ENCODE measurements around the gene MISP3. TPM values are rescaled to one million over a fixed set of nuclear protein-coding genes. Genes with fewer than 3 reads are reported as not detected.
A peak's percentile ranks its signal among the peaks of the same experiment; 100 is the strongest.

The MISP3 gene
- total and polyA plus RNA-seq, 7 experiments from 2014 or later: 0.18 to 1.9 (median 0.81) TPM

DNA sequence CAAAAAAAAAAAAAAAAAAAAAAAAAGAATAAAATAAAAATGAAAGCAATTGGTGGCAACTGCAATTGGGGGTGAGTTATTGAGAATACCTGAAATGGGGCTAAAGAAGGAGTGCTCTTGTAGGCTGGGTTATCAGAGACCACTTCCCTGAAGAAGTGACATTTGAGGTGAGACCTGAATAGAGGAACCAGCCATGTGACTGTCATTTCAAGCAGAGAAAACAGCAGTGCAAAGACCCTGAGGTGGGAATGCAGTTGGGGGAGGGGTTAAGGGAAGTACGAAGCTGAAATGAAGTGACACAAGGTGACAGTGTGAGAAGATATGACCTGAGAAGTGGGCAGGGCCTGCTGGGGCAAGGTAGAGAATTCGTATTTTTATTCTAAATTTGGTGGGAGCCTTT, 6.5 kb upstream of the MISP3 start:
- ATAC-seq (no peak), DNase-seq (no peak)
- H3K36me3 ChIP-seq (ENCODE audit: control insufficient read depth in 2 of 3, insufficient read depth in 3 of 3, low read length in 3 of 3): no peaks in the 10 kb centered on the region
- H3K4me3 ChIP-seq (ENCODE audit: low read length): no peak overlapping the region
- no peaks in the 10 kb centered on the region for H3K27me3 ChIP-seq (ENCODE audit: control insufficient read depth in 2 of 2, insufficient read depth in 2 of 2, low read length in 2 of 2)
- Mint-ChIP-seq H3K27me3 (peaks cover 0 to 18% (median 3%) of the 10 kb centered on the region in 5 donors), H3K27ac (peak overlapping the region in 1 of 9 donors; percentile 2), H3K4me1 (peaks cover 0 to 2% (median 0%) of the 10 kb centered on the region in 7 donors), H3K4me3 (no peak overlapping the region), H3K36me3 (no peaks in the 10 kb centered on the region), H3K9me3 (peaks cover 0 to 1% (median 0%) of the 10 kb centered on the region in 11 donors)
- POLR2A ChIA-PET: interaction anchor here (0.6 to 0.7 kb wide), 3 partner anchors 25 to 114 kb away, joined by 3 read pairs; partner anchors contain the start of gene DCAF15
- no peaks in the 10 kb centered on the region for H3K4me1 ChIP-seq (ENCODE audit: control insufficient read depth in 2 of 2, insufficient read depth in 2 of 2, low read length in 2 of 2)
- no peaks in the 10 kb centered on the region for H3K9me3 ChIP-seq (ENCODE audit: control insufficient read depth in 2 of 3, low read length in 3 of 3)
- H3K27ac ChIP-seq (ENCODE audit: low read depth, low read length): no peak overlapping the region
- intact Hi-C loops (cut with micrococcal nuclease): no loop called here
- CTCF ChIA-PET: no interaction called here

DNA sequence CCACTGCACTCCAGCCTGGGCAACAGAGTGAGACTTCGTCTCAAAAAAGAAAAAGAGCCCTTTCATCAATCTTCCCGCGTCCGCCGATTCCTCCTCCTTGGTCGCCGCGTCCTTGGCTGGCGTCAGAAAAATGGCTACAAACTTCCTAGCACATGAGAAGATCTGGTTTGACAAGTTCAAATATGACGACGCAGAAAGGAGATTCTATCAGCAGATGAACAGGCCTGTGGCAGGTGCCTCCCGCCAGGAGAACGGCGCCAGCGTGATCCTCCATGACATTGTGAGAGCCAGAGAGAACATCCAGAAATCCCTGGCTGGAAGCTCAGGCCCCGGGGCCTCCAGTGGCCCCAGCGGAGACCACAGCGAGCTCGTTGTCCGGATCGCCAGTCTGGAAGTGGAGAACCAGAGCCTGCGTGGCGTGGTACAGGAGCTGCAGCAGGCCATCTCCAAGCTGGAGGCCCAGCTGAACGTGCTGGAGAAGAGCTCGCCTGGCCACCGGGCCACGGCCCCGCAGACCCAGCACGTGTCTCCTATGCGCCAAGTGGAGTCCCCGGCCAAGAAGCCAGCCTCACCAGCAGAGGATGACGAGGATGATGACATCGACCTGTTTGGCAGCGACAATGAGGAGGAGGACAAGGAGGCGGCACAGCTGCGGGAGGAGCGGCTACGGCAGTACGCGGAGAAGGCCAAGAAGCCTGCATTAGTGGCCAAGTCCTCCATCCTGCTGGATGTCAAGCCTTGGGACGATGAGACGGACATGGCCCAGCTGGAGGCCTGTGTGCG, 2.1 kb upstream of the MISP3 start:
- intact Hi-C loops (cut with micrococcal nuclease): loop anchor here (5.0 kb wide), 2 partner anchors 63 to 617 kb away; partner anchors contain the start of gene RFX1 (in 2 of the 2)
- Mint-ChIP-seq H3K4me1 (peaks cover 7 to 20% (median 11%) of the 10 kb centered on the region in 7 donors), H3K9me3 (peaks cover 0 to 1% (median 0%) of the 10 kb centered on the region in 11 donors), H3K4me3 (peak overlapping the region in 5 of 10 donors; percentile 9 to 67 (median 30)), H3K36me3 (no peaks in the 10 kb centered on the region), H3K27me3 (peaks cover 0 to 13% (median 0%) of the 10 kb centered on the region in 5 donors), H3K27ac (peak overlapping the region in 2 of 9 donors; percentile 28 to 51)
- Histone ChIP-seq H3K27me3 (ENCODE audit: control insufficient read depth in 2 of 2, insufficient read depth in 2 of 2, low read length in 2 of 2) (no peaks in the 10 kb centered on the region), H3K4me1 (ENCODE audit: control insufficient read depth in 2 of 2, insufficient read depth in 2 of 2, low read length in 2 of 2) (peaks cover 9 to 18% of the 10 kb centered on the region in 2 donors), H3K27ac (ENCODE audit: low read depth, low read length) (no peak overlapping the region), H3K9me3 (ENCODE audit: control insufficient read depth in 2 of 3, low read length in 3 of 3) (no peaks in the 10 kb centered on the region), H3K36me3 (ENCODE audit: control insufficient read depth in 2 of 3, insufficient read depth in 3 of 3, low read length in 3 of 3) (no peaks in the 10 kb centered on the region), H3K4me3 (ENCODE audit: low read length) (no peak overlapping the region)
- POLR2A ChIA-PET: interaction anchor here (1.9 kb wide), 1 partner anchor 188 kb away, joined by 4 read pairs; no protein-coding TSS in a partner anchor
- no peak for ATAC-seq
- DNase-seq: no peak
- CTCF ChIA-PET: interaction anchor here (0.8 to 3.8 kb wide), 4 partner anchors 11 to 190 kb away, joined by 3 to 22 read pairs (median 10); no protein-coding TSS in a partner anchor

DNA sequence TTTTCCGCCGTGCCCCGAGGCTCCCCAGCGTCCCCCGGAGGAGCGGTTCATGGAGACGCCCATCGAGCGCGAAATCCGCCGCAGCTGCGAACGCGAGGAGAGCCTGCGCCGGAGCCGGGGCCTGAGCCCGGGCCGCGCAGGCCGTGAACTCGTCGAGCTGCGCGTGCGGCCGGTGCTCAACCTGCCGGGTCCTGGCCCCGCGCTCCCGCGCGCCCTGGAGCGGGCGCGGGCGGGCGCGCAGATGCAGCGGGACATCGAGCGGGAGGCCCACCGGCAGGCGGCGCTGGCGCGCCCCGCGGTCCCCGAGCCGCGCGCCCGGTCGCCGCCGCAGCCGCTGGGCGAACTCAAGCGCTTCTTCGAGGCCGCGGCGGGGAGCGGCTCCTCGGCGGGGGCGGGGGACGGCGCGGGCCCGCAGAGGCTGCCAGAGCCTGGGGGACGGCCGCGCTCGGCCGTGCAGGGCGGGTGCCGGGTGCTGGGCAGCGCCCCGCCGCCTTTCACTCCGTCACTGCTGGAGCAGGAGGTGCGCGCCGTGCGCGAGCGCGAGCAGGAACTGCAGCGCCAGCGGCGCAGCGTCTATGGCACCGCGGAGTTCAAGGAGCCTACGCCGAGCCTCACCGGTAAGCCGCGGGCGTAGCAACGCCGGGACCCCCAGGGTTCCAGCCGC, 807 bp downstream of the MISP3 start:
- peak overlapping the region in 7 of 9 donors; percentile 62 to 89 (median 78) for H3K27ac Mint-ChIP-seq
- no peaks in the 10 kb centered on the region for H3K36me3 ChIP-seq (ENCODE audit: control insufficient read depth in 2 of 3, insufficient read depth in 3 of 3, low read length in 3 of 3)
- H3K9me3 ChIP-seq (ENCODE audit: control insufficient read depth in 2 of 3, low read length in 3 of 3): no peaks in the 10 kb centered on the region
- peak overlapping the region; percentile 87 to 99 (median 93) for H3K4me3 Mint-ChIP-seq
- POLR2A ChIA-PET: interaction anchor here (0.6 to 2.5 kb wide), 8 partner anchors 16 to 194 kb away, joined by 3 to 10 read pairs (median 3); partner anchors contain the start of genes ASF1B, IL27RA and PRKACA
- peaks cover 9 to 18% of the 10 kb centered on the region in 2 donors for H3K4me1 ChIP-seq (ENCODE audit: control insufficient read depth in 2 of 2, insufficient read depth in 2 of 2, low read length in 2 of 2)
- CTCF ChIA-PET: interaction anchor here (0.5 to 3.8 kb wide), 14 partner anchors 8 to 1097 kb away, joined by 3 to 22 read pairs (median 4); partner anchors contain the start of gene ASF1B
- H3K4me1 Mint-ChIP-seq: peaks cover 7 to 24% (median 10%) of the 10 kb centered on the region in 7 donors
- peak; percentile 86 for ATAC-seq
- no peaks in the 10 kb centered on the region for H3K36me3 Mint-ChIP-seq
- no peaks in the 10 kb centered on the region for H3K27me3 ChIP-seq (ENCODE audit: control insufficient read depth in 2 of 2, insufficient read depth in 2 of 2, low read length in 2 of 2)
- peak; percentile 65 to 91 (median 87) for DNase-seq
- peak overlapping the region; percentile 91 for H3K4me3 ChIP-seq (ENCODE audit: low read length)
- peaks cover 0 to 1% (median 0%) of the 10 kb centered on the region in 11 donors for H3K9me3 Mint-ChIP-seq
- peaks cover 0 to 10% (median 0%) of the 10 kb centered on the region in 5 donors for H3K27me3 Mint-ChIP-seq
- peak overlapping the region; percentile 50 for H3K27ac ChIP-seq (ENCODE audit: low read depth, low read length)
- intact Hi-C loops (cut with micrococcal nuclease): loop anchor here (1.0 to 5.0 kb wide), 9 partner anchors 8 to 614 kb away; partner anchors contain the start of genes RFX1 (in 2 of the 2), ASF1B (in 1 of the 2) and SAMD1 (in 1 of the 2)

DNA sequence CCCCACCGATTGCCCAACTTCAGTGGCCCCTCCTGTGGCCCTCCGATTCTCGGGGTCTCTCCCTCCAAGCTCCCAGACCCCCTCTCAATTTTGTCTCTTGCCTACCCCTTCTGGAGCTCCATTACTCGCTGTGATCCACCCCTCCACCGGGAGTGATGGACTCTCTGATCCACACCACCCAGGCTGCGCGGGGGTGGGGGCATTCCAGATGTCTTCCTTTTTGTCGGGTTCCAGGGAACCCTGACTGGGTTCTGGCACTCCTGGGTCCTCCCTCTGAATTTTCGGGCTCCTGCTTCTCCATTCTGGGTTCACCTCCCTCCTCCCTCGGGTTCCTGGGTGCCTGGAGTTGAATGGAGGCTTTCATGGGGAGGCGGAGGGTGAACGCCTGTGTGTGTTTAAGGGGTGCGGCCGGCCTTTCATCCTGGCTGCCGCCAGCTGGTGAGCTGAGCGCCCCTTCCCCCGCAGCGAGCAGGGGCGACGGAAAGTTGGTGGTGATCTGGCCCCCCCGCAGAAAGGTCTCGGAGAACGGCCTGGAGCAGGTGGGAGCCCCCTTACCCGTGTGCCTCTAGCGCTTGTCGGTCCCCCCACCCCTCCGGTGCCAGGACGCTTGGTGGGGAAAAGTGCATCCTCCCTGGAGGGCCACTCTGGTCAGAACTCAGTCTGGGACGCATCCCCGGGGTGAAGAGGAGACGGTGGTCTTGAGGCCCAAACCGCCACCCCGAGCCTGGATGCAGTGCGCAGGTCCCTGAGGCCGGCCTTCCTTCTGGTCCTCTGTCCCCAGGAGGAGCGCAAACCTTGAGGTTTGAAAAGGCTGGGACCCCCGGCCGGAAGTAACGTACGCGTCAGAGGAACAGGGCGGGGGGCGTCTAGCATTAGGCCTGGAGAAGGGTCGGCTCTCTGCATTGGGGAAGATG, 1.6 kb downstream of the MISP3 start:
- ATAC-seq (no peak), DNase-seq (peak in 2 of 9 donors; percentile 21 to 67)
- intact Hi-C loops (cut with micrococcal nuclease): loop anchor here (1.0 to 5.0 kb wide), 12 partner anchors 7 to 613 kb away; partner anchors contain the start of genes RFX1 (in 2 of the 2), ASF1B (in 1 of the 2), DCAF15 (in 1 of the 2) and SAMD1 (in 1 of the 2)
- Mint-ChIP-seq H3K27ac (peak overlapping the region; percentile 62 to 89 (median 79)), H3K4me1 (peaks cover 7 to 24% (median 10%) of the 10 kb centered on the region in 7 donors), H3K9me3 (peaks cover 0 to 1% (median 0%) of the 10 kb centered on the region in 11 donors), H3K36me3 (no peaks in the 10 kb centered on the region), H3K4me3 (peak overlapping the region; percentile 87 to 99 (median 93)), H3K27me3 (peaks cover 0 to 10% (median 0%) of the 10 kb centered on the region in 5 donors)
- peak overlapping the region; percentile 50 for H3K27ac ChIP-seq (ENCODE audit: low read depth, low read length)
- no peaks in the 10 kb centered on the region for H3K9me3 ChIP-seq (ENCODE audit: control insufficient read depth in 2 of 3, low read length in 3 of 3)
- H3K27me3 ChIP-seq (ENCODE audit: control insufficient read depth in 2 of 2, insufficient read depth in 2 of 2, low read length in 2 of 2): no peaks in the 10 kb centered on the region
- peaks cover 9 to 18% of the 10 kb centered on the region in 2 donors for H3K4me1 ChIP-seq (ENCODE audit: control insufficient read depth in 2 of 2, insufficient read depth in 2 of 2, low read length in 2 of 2)
- ChIA-PET POLR2A (interaction anchor here (0.5 to 2.5 kb wide), 7 partner anchors 16 to 195 kb away, joined by 3 to 10 read pairs (median 3); partner anchors contain the start of genes ASF1B, IL27RA and PRKACA), CTCF (interaction anchor here (0.5 to 3.8 kb wide), 13 partner anchors 7 to 1097 kb away, joined by 3 to 22 read pairs (median 4); partner anchors contain the start of gene ASF1B)
- H3K36me3 ChIP-seq (ENCODE audit: control insufficient read depth in 2 of 3, insufficient read depth in 3 of 3, low read length in 3 of 3): no peaks in the 10 kb centered on the region
- H3K4me3 ChIP-seq (ENCODE audit: low read length): peak overlapping the region; percentile 91

DNA sequence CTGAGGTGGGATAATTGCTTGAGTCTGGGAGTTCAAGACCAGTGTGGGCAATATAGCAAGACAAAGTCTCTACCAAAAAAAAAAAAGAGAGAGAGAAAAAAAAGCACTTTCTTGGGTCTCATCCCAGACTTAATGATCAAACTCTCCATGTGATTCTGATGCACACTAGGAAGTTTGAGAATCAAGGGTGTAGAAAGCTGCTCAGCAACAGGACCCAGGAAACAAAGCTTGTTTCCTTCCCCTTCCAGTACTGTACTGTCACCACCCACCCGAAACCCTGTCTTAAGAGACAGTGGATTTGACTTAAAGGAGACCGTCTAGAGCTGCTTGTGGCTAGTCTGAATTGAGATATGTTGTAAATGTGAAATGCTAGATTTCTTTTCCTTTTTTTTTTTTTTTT, 5.8 kb downstream of the MISP3 start:
- H3K27me3 ChIP-seq (ENCODE audit: control insufficient read depth in 2 of 2, insufficient read depth in 2 of 2, low read length in 2 of 2): no peaks in the 10 kb centered on the region
- no peak overlapping the region for H3K4me3 Mint-ChIP-seq
- no peaks in the 10 kb centered on the region for H3K36me3 Mint-ChIP-seq
- ChIA-PET POLR2A (interaction anchor here (0.6 to 1.2 kb wide), 4 partner anchors 13 to 402 kb away, joined by 3 to 4 read pairs (median 3); no protein-coding TSS in a partner anchor), CTCF (interaction anchor here (0.7 to 1.6 kb wide), 4 partner anchors 30 to 799 kb away, joined by 3 to 7 read pairs (median 4); partner anchors contain the start of gene ASF1B)
- no peak overlapping the region for H3K27ac Mint-ChIP-seq
- H3K27ac ChIP-seq (ENCODE audit: low read depth, low read length): no peak overlapping the region
- no peak overlapping the region for H3K4me3 ChIP-seq (ENCODE audit: low read length)
- peaks cover 0 to 1% (median 0%) of the 10 kb centered on the region in 11 donors for H3K9me3 Mint-ChIP-seq
- peaks cover 7 to 41% (median 29%) of the 10 kb centered on the region in 7 donors for H3K4me1 Mint-ChIP-seq
- no peaks in the 10 kb centered on the region for H3K27me3 Mint-ChIP-seq
- intact Hi-C loops (cut with micrococcal nuclease): no loop called here
- peaks cover 17 to 24% of the 10 kb centered on the region in 2 donors for H3K4me1 ChIP-seq (ENCODE audit: control insufficient read depth in 2 of 2, insufficient read depth in 2 of 2, low read length in 2 of 2)
- H3K36me3 ChIP-seq (ENCODE audit: control insufficient read depth in 2 of 3, insufficient read depth in 3 of 3, low read length in 3 of 3): no peaks in the 10 kb centered on the region
- ATAC-seq: no peak
- no peaks in the 10 kb centered on the region for H3K9me3 ChIP-seq (ENCODE audit: control insufficient read depth in 2 of 3, low read length in 3 of 3)
- DNase-seq: no peak

All from naive thymus-derived CD4-positive, alpha-beta T cell (primary cell).